H1 (cell line): ENCODE data around the gene ASTN2. TPM values are rescaled to one million over a fixed set of nuclear protein-coding genes. Genes with fewer than 3 reads are reported as not detected.

Source experiments
- CTCF ChIA-PET: fragments of 300-600 bp; sonication (Branson Sonifier 250); formaldehyde crosslinking; loops from one replicate; lab custom pipeline; 2021; ENCODE audit not compliant: partially characterized antibody; lab: Charles Lee
- POLR2A ChIA-PET: fragments of 300-600 bp; sonication (Branson Sonifier 250); formaldehyde crosslinking; loops from one replicate; lab custom pipeline; 2021; ENCODE audit warnings: inconsistent platforms; ENCODE audit not compliant: partially characterized antibody; lab: Charles Lee
- DNase-seq, 2 experiments: peaks; one replicate each; pipeline versions ENCODE4 v3.0.0 to v3.0.0-alpha.2; 2010 to 2022; ENCODE audit warnings: low spot score in 2 of 2, low read depth in 1 of 2, mixed read lengths in 1 of 2
- FAIRE-seq: peaks from 2 replicates; lab custom pipeline; 2011; peaks lifted over from hg19 to GRCh38; lab: Jason Lieb, UNC
- H2AFZ ChIP-seq: 2 replicates; pipeline ENCODE4 v1.8.1; 2012; ENCODE audit warnings: low read length, inconsistent platforms
- H2AK5ac ChIP-seq: 2 replicates; pipeline ENCODE4 v1.6.1; 2013; ENCODE audit warnings: low read depth, low read length
- H2BK120ac ChIP-seq: replicated peaks from 2 replicates; pipeline ENCODE3; 2013; ENCODE audit warnings: low read depth, low read length, inconsistent platforms
- H2BK12ac ChIP-seq: 2 replicates; pipeline ENCODE4 v1.6.1; 2013; ENCODE audit warnings: low read depth, low read length
- H2BK15ac ChIP-seq: 2 replicates; pipeline ENCODE4 v1.6.1; 2013; ENCODE audit warnings: low read length
- H2BK20ac ChIP-seq: 2 replicates; pipeline ENCODE4 v1.6.1; 2013; ENCODE audit warnings: low read length
- H2BK5ac ChIP-seq: 2 replicates; pipeline ENCODE4 v1.6.1; 2013; ENCODE audit warnings: low read depth, low read length
- H3K14ac ChIP-seq: 2 replicates; pipeline ENCODE4 v1.6.1; 2013; ENCODE audit warnings: inconsistent platforms; ENCODE audit not compliant: insufficient read length
- H3K18ac ChIP-seq: 2 replicates; pipeline ENCODE4 v1.6.1; 2013; ENCODE audit warnings: low read length; ENCODE audit errors: extremely low read depth
- H3K23ac ChIP-seq: 2 replicates; pipeline ENCODE4 v1.6.1; 2013; ENCODE audit warnings: inconsistent platforms; ENCODE audit not compliant: insufficient read length
- H3K23me2 ChIP-seq: 2 replicates; pipeline ENCODE4 v1.6.1; 2013; ENCODE audit warnings: low read depth, low read length
- H3K27ac ChIP-seq: 2 replicates; pipeline ENCODE4 v1.6.1; 2011; ENCODE audit warnings: low read depth, low read length, inconsistent platforms
- H3K27me3 ChIP-seq, 4 experiments: replicated peaks in 1 of 4; 1 replicate in 1 of 4; 2 replicates in 3 of 4; pipeline versions ENCODE4 v1.6.1 to v1.8.1; 2011 to 2013; ENCODE audit warnings: low read length in 3 of 4, mild to moderate bottlenecking in 3 of 4, inconsistent platforms in 2 of 4, mixed read lengths in 2 of 4, moderate library complexity in 1 of 4; ENCODE audit not compliant: control insufficient read depth in 3 of 4, insufficient read depth in 3 of 4; ENCODE audit errors: extremely low read depth in 1 of 4
- H3K36me3 ChIP-seq, 4 experiments: 2 replicates each; pipeline versions ENCODE4 v1.6.1 to v1.8.1; 2011 to 2013; ENCODE audit warnings: mild to moderate bottlenecking in 4 of 4, low read length in 3 of 4, moderate library complexity in 2 of 4, control low read depth in 1 of 4, inconsistent platforms in 1 of 4; ENCODE audit not compliant: insufficient read depth in 4 of 4, control insufficient read depth in 2 of 4
- H3K4ac ChIP-seq: replicated peaks from 2 replicates; pipeline ENCODE3; 2013; ENCODE audit warnings: low read length, low read depth, mixed read lengths, inconsistent platforms; ENCODE audit not compliant: insufficient read length
- H3K4me1 ChIP-seq, 4 experiments: replicated peaks in 1 of 4; 1 replicate in 1 of 4; 2 replicates in 3 of 4; pipeline versions ENCODE4 v1.6.1 to v1.8.1; 2011 to 2013; ENCODE audit warnings: low read length in 3 of 4, inconsistent platforms in 2 of 4, mixed read lengths in 1 of 4; ENCODE audit not compliant: insufficient read depth in 4 of 4, control insufficient read depth in 3 of 4
- H3K4me2 ChIP-seq, 2 experiments: 2 replicates each; pipeline versions ENCODE4 v1.6.1 to v1.8.1; 2011 to 2013; ENCODE audit warnings: low read depth in 2 of 2, low read length in 2 of 2, control low read depth in 1 of 2, inconsistent platforms in 1 of 2, mild to moderate bottlenecking in 1 of 2; ENCODE audit not compliant: insufficient read depth in 1 of 2
- H3K4me3 ChIP-seq, 4 experiments: fragments of 200-600, 300-600 bp in 1 of 4; sonication (generic), shearing (Covaris generic), sonication (Bioruptor Twin) in 1 of 4; 2 replicates each; pipeline versions ENCODE4 v1.5.1 to v1.8.1; 2011 to 2016; ENCODE audit warnings: low read length in 4 of 4, low read depth in 3 of 4, control low read depth in 2 of 4, inconsistent platforms in 2 of 4, mild to moderate bottlenecking in 2 of 4, mixed read lengths in 1 of 4, moderate library complexity in 1 of 4; ENCODE audit not compliant: insufficient read depth in 2 of 4; ENCODE audit errors: extremely low read depth in 1 of 4
- H3K56ac ChIP-seq: replicated peaks from 2 replicates; pipeline ENCODE3; 2013; ENCODE audit warnings: low read depth, mild to moderate bottlenecking, mixed read lengths, low read length, inconsistent platforms; ENCODE audit not compliant: insufficient read length
- H3K79me1 ChIP-seq: 2 replicates; pipeline ENCODE4 v1.6.1; 2013; ENCODE audit warnings: low read depth, low read length, control low read depth
- H3K79me2 ChIP-seq, 2 experiments: 2 replicates each; pipeline versions ENCODE4 v1.6.1 to v1.8.1; 2012 to 2013; ENCODE audit warnings: low read length in 2 of 2, mild to moderate bottlenecking in 2 of 2, inconsistent platforms in 1 of 2; ENCODE audit not compliant: insufficient read depth in 2 of 2, control insufficient read depth in 1 of 2
- H3K9ac ChIP-seq, 4 experiments: replicated peaks in 1 of 4; 1 replicate in 1 of 4; 2 replicates in 3 of 4; pipeline versions ENCODE4 v1.6.1 to v1.8.1; 2011 to 2013; ENCODE audit warnings: low read depth in 3 of 4, low read length in 3 of 4, control low read depth in 2 of 4, mild to moderate bottlenecking in 2 of 4, moderate library complexity in 2 of 4, inconsistent platforms in 1 of 4; ENCODE audit errors: extremely low read depth in 1 of 4
- H3K9me3 ChIP-seq, 2 experiments: 2 replicates each; pipeline versions ENCODE4 v1.6.1 to v1.8.1; 2012 to 2013; ENCODE audit warnings: mild to moderate bottlenecking in 2 of 2, moderate library complexity in 2 of 2, control low read depth in 1 of 2, inconsistent platforms in 1 of 2, low read depth in 1 of 2, low read length in 1 of 2, mixed read lengths in 1 of 2; ENCODE audit not compliant: insufficient read depth in 2 of 2
- H4K20me1 ChIP-seq, 2 experiments: replicated peaks in 1 of 2; 2 replicates each; pipeline versions ENCODE3 to v1.8.1; 2011 to 2013; ENCODE audit warnings: inconsistent platforms in 2 of 2, low read length in 2 of 2, mild to moderate bottlenecking in 1 of 2; ENCODE audit not compliant: insufficient read depth in 2 of 2, control insufficient read depth in 1 of 2
- H4K5ac ChIP-seq: 2 replicates; pipeline ENCODE4 v1.6.1; 2013; ENCODE audit warnings: low read length, low read depth, mixed read lengths, inconsistent platforms; ENCODE audit not compliant: insufficient read length
- H4K8ac ChIP-seq: 2 replicates; pipeline ENCODE4 v1.8.0; 2013; ENCODE audit warnings: mild to moderate bottlenecking, moderate library complexity, low read length, inconsistent platforms; ENCODE audit not compliant: insufficient read depth; ENCODE audit errors: extremely low read depth
- H4K91ac ChIP-seq: replicated peaks from 2 replicates; pipeline ENCODE3; 2013; ENCODE audit warnings: low read length, mixed read lengths, inconsistent platforms; ENCODE audit not compliant: insufficient read length
- PHF8 ChIP-seq: fragments of 200-600 bp; sonication (generic); conservative IDR thresholded peaks from 2 replicates; pipeline ENCODE4 v1.7.1; 2012; ENCODE audit warnings: low read depth, mild to moderate bottlenecking, inconsistent platforms, low read length, moderate library complexity
- SIX5 ChIP-seq: IDR thresholded peaks from 2 replicates; pipeline ENCODE4 v1.6.1; 2011; ENCODE audit warnings: mild to moderate bottlenecking, low read depth, low read length
- TEAD4 ChIP-seq: IDR thresholded peaks from 2 replicates; pipeline ENCODE4 v1.6.1; 2012; ENCODE audit warnings: low read depth, low read length, inconsistent platforms, mixed read lengths
- WGBS, 2 experiments: shearing (Covaris generic) in 1 of 2; methylation state at CpG; one replicate each; pipeline versions ENCODE4 v1.1.6 to v1.1.7; 2013 to 2015; ENCODE audit warnings: low lambda C conversion rate in 2 of 2, mixed read lengths in 2 of 2, inconsistent platforms in 1 of 2, low coverage in 1 of 2, missing lambda C conversion rate in 1 of 2; ENCODE audit not compliant: insufficient replicate concordance in 2 of 2, insufficient coverage in 1 of 2, insufficient read length in 1 of 2; ENCODE audit errors: extremely low coverage in 1 of 2, missing lambda C conversion rate in 1 of 2; 5-methylcytosine and 5-hydroxymethylcytosine counted together
- polyA plus RNA-seq, 7 experiments: library from polyadenylated mRNA; depleted of rRNA in 3 of 7; stranded (reverse) in 5 of 7; unstranded in 2 of 7; fragments of >200 nt in 5 of 7; fragments of 200-250 nt in 2 of 7; gene quantifications; 1 replicate in 5 of 7; 2 replicates in 1 of 7; 4 replicates in 1 of 7; pipeline versions ENCODE4 v1.2.1 to v1.2.3, GENCODE V29; 2011 to 2013; ENCODE audit warnings: missing spikeins in 2 of 7, mixed read lengths in 2 of 7
- total RNA-seq: library from RNA; stranded (reverse); fragmentation: NEBNext Ultra II Directional; extraction: Animal tissue kit (Norgen Biotek cat#: 25700); gene quantifications from 2 replicates; pipeline ENCODE4 v1.2.1, GENCODE V29; 2021
- TF ChIP-seq, protein P1 (sequence below): IDR thresholded peaks from 2 replicates; pipeline ENCODE4 v1.6.1; 2011; ENCODE audit warnings: low read length, improper control_type of control experiment

The ASTN2 gene
- total and polyA plus RNA-seq, 2 of the 8 experiments (the other 6 are each of a cell fraction or from before 2014, with no cell fraction given): 8.2 to 13.7 TPM

- Histone ChIP-seq H4K5ac (no peak overlapping the region), H2AK5ac (peak overlapping the region; percentile 67; the same call in 1 of the 2 replicates), H3K9me3 (no peaks in the 10 kb centered on the region), H3K27me3 (no peaks in the 10 kb centered on the region), H3K14ac (no peak overlapping the region), H3K79me2 (no peaks in the 10 kb centered on the region), H4K20me1 (no peaks in the 10 kb centered on the region), H3K79me1 (no peaks in the 10 kb centered on the region), H3K9ac (no peak overlapping the region), H3K4ac (peak overlapping the region; percentile 80), H2BK12ac (peak overlapping the region; percentile 60), H2AFZ (no peak overlapping the region), H4K8ac (no peak overlapping the region), H3K56ac (no peak overlapping the region), H2BK15ac (no peak overlapping the region), H3K23ac (no peak overlapping the region), H3K4me1 (peaks cover 4 to 14% (median 9%) of the 10 kb centered on the region in 4 experiments), H3K36me3 (no peaks in the 10 kb centered on the region), H4K91ac (peak overlapping the region; percentile 15), H2BK20ac (peak overlapping the region; percentile 62; the same call in 1 of the 2 replicates), H3K4me3 (no peak overlapping the region), H3K4me2 (no peak overlapping the region), H3K23me2 (no peaks in the 10 kb centered on the region), H3K27ac (no peak overlapping the region), H2BK5ac (peak overlapping the region; percentile 36; the same call in 1 of the 2 replicates), H2BK120ac (peak overlapping the region; percentile 18), H3K18ac (peak overlapping the region; percentile 36)
- WGBS, 2 experiments: 93% methylated on average over 9 of the region's 10 CpGs; no CpG with 5 or more reads in 1 of the 2 experiments
- peak in 1 of 2 experiments; percentile 43 for DNase-seq
- POLR2A ChIA-PET: interaction anchor here (0.7 to 1.0 kb wide), 2 partner anchors 8 to 1432 kb away, joined by 3 to 4 read pairs; no protein-coding TSS in a partner anchor
- CTCF ChIA-PET: interaction anchor here (1.1 to 2.3 kb wide), 4 partner anchors 9 to 327 kb away, joined by 3 to 13 read pairs (median 3); no protein-coding TSS in a partner anchor
- FAIRE-seq: no peak
- TF ChIP-seq PHF8 (no peak), SIX5 (no peak), TEAD4 (no peak)
- TF ChIP-seq, protein P1, sequence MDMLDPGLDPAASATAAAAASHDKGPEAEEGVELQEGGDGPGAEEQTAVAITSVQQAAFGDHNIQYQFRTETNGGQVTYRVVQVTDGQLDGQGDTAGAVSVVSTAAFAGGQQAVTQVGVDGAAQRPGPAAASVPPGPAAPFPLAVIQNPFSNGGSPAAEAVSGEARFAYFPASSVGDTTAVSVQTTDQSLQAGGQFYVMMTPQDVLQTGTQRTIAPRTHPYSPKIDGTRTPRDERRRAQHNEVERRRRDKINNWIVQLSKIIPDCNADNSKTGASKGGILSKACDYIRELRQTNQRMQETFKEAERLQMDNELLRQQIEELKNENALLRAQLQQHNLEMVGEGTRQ: 0 out of 2 replicates have a peak, but pooled peaks have one; percentile 10
Observed at GRCh38 chr9:116476935-116477381, 937.9 kb downstream of the ASTN2 start.
